B cell (primary cell): ENCODE measurements around the gene HTR2A.

Experiments
- EZH2 ChIP-seq: IDR thresholded peaks from 2 replicates; pipeline ENCODE4 v1.6.1; 2012; ENCODE audit warnings: borderline replicate concordance, low read depth, mild to moderate bottlenecking, moderate library complexity, low read length; ENCODE audit not compliant: insufficient read depth, poor library complexity, severe bottlenecking
- TF ChIP-seq, protein P1 (sequence below): fragments of 200-600 bp; IDR thresholded peaks from one replicate; pipeline ENCODE4 v1.8.0; 2022; ENCODE audit warnings: antibody characterized with exemption, mild to moderate bottlenecking

DNA sequence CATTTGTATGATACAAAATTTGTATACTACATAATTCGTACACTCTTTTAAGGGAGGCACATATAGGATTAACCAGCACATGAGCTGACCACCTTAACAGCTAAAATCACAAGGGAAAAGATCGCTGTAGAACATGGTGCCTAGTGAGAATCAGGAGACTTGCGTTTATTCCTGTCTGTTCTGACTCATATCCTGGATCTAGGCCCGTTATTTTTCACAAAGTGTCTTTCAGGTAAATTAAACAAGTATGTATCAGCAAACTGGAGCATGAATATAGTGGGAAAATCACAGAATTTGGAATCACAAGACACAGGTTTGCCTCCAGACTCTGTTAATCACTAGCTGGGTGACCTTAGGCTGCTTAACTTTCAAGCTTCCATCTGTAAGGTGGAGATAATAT, 52.4 kb downstream of the HTR2A start:
- TF ChIP-seq, protein P1, sequence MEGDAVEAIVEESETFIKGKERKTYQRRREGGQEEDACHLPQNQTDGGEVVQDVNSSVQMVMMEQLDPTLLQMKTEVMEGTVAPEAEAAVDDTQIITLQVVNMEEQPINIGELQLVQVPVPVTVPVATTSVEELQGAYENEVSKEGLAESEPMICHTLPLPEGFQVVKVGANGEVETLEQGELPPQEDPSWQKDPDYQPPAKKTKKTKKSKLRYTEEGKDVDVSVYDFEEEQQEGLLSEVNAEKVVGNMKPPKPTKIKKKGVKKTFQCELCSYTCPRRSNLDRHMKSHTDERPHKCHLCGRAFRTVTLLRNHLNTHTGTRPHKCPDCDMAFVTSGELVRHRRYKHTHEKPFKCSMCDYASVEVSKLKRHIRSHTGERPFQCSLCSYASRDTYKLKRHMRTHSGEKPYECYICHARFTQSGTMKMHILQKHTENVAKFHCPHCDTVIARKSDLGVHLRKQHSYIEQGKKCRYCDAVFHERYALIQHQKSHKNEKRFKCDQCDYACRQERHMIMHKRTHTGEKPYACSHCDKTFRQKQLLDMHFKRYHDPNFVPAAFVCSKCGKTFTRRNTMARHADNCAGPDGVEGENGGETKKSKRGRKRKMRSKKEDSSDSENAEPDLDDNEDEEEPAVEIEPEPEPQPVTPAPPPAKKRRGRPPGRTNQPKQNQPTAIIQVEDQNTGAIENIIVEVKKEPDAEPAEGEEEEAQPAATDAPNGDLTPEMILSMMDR = no peak
- no peak for TF ChIP-seq EZH2
